Activated T-cell treated with anti-CD3 and anti-CD28 coated beads for 4 hours (primary cell): ENCODE data around the gene SLC45A1.

ENCODE experiments used
- DNase-seq: peaks from one replicate; pipeline ENCODE4 v3.0.0-alpha.2; 2020

SLC45A1 gene

DNA sequence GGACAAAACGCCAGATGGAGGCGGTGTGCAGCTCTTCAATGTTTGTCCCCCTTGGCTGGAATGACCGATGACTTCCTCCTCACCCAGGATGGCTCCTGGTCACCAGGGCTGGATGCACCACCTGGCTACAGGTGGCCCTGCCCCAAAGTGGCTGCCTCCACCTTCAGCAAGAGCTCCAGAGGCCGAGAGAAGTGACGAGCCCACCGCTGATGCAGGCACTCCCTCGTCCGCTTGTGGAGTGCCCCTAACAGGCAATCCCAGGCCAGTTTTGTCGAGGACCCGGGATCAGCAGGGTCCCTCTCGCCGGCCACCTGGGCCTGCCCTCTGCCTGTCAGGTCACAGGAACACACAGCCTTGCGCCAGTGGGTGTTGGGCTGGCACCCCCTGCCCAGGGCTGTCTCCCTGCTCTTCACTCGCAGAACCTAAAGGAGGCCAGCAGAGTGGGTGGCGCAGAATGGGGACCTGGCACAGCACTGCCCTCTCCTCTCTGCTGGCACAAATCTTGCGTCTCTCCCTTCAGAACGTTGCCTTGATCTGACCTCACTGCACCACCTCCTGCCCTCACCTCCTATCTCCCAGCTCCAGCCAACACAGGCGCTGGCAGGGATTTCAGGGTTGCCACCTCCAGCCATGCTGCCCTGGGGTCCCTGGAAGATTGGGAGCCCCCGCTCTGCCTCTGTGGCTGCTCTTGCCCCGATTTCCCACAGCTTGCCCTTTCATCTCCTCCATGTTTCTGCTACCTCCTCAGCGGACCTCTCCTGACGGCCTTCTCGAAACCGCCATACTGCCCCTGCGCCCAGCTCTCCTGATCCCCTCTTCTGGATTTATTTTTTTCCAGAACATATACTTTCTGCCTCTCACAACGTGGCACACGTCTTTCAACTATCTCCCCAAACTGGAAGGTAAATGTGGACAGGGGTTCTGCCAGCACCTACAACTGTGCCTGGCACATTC, 38.6 kb downstream of the SLC45A1 start:
- no peak for DNase-seq

DNA sequence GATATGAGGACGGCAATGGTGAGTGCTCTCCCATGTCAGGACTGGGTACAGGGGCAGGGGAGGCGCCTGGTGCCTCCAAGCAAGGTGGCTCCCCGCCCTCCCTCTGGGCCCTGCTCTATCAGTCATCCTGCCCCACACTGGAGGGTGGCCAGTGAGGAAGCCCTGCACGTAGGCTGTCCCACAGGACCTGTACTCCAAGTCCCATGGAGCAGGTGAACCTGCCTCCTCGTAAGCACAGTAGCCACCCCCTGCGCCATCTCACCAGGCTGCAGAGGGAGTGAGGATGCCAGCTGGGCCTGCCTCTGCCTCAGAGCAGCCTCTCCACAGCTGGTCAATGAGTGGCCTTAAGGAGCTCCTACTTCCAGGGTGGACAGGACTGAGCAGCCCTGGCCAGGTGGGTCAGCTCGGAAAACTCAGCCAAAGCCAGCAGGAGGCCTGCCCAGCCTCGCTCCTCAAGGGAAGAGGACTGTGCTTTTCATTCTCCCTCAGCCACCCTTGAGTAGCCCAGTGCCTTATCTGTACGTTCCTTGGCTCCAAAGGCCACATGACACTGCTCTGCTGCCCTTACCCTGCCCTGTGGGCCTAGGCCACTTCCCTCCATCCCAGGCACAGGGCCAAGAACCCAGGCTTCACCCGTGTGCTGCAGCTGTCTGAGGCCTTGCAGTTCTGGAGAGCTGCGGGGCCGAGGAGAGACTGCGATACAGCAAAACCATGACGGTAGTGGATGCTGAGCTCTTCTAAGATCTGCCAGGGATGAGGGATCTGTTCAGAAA, 39.6 kb downstream of the SLC45A1 start:
- no peak for DNase-seq

DNA sequence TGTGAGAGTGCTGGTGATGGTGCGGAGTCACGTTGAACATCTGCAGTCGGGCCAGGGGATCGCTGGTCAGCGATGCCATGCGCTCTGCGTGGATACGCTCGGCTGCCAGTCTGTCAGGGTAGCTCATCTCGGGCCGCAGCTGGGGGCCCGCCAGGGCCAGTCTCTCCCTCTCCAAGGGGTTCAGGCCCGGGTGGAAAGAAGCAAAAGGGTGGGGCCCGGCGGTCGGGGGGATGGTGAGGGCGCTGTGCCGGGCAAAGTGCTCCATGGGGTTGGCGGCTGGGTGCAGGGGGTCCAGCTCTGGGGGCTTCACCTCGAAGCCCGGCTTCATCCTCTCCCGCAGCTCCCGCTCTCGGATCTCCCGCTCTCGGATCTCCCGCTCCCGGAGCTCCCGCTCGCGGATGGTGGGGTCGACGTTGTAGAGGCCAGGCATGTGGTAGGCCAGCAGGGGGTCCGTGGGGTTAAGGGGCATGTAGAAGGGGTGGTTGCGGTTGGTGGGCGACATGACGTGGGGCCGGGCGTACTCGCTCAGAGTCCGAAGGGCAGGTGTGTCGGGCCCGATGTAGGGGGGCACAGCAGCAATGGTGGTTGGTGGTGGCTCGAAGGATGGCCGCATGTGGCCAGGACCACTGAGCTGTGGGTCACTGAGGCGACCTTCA, 40.5 kb downstream of the SLC45A1 start:
- DNase-seq: no peak

DNA sequence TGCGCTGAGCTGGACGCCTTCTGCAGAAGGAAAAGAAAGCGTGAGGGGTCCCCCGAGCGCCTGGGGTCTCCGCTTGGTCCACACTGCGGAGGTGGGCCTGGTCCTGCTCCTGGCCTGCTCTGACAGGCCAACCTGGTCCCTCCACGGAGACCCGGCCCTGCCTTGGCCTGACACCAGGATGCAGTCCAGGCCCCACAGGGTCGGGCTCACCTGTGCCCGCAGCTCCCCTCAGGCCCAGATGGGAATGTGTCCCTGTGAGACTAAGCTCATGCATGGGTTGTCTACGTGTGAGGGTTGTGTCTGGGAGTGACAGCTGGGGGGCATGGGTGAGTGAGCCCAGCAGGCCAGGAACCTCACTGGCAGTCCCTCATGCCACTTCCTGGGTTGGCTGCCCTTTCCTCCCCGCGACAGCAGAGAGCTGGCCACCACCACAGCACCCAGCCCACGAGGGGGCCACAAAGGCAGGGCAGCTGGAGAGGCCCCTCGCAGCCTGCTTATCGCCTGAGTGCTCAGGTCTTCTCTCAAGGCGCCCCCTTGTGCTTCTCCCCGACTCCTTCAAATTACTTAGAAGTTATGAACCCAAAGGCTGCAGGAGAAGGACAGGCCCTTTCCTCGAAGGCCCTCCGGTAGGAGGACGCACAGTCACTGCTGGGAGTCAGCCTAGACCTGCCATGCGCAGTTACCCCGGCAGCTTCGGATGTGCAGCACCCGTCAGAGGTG, 41.1 kb downstream of the SLC45A1 start:
- DNase-seq: no peak

DNA sequence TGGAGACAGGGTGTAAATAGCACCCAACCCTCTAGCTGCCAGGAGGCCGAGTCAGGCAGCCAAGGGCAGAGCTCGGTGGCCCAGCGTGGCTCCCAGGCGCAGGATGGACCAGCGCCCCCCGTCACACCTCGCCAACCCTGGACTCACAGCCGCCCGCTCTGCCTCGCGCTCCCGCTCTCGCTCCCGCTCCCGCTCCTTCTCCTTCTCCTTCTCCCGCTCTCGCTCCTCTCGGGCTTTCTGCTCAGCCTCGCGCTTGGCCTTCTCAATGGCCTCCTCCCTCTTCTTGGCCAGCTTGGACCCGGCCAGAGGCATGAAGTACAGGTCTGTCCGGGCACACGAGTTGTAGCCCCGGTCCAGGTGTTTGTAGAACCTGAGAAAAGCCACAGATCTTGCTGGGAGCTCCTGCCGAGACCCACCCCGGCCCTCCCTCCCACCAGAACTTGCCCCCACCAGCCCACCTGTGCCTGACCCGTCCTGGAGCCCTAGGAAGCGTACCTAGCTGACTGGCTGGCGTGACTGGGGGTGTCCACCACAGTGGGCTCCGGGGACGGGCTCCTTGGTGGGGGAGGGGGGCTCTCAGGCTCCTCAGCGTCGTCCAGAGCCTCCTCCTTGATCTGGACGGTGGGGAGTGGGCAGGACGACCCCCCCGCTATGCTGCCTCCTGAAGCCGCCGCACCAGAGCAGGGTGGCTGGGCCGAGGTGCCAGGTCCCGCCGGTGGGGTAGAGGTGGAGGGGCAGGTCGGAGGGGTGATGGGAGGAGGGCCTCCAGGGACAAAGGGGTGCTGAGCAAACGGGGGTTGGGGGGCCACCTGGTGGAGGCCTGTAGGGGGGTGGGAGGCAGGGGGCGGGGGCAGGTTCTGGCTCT, 41.9 kb downstream of the SLC45A1 start:
- DNase-seq: no peak

DNA sequence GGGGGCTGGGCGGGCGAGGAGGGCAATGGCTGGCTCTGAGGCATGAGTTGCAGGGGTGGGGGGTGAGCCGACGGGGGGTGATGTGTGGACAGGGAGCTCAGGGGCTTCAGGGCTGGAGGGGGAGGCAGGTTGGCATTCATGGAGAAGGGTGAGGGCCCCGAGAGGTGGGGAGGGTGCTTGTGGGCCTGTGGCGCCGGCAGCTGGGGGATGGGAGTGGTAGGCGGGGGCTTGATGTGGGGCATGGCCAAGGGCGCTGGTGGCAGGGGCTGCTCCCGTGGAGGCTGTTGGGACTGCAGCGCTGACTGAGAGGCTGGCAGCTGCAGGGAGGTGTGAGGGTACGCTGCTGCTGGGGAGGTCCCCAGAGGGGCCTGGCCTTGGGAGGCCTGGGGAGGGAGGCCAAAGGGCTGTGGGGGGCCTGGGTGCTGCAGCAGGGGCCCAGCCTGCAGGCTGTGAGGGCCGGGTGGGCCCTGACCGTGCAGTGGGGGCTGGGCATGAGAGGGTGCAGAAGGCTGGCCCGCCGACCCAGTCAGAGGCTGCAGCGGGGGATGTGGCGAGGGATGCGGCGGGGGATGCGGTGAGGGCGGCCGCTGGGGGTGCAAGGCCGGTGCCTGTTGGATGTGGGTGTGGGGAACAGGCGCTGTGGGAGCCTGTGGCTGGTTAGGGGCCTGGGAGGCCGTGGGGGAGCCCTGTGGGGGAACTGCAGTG, 42.7 kb downstream of the SLC45A1 start:
- no peak for DNase-seq

DNA sequence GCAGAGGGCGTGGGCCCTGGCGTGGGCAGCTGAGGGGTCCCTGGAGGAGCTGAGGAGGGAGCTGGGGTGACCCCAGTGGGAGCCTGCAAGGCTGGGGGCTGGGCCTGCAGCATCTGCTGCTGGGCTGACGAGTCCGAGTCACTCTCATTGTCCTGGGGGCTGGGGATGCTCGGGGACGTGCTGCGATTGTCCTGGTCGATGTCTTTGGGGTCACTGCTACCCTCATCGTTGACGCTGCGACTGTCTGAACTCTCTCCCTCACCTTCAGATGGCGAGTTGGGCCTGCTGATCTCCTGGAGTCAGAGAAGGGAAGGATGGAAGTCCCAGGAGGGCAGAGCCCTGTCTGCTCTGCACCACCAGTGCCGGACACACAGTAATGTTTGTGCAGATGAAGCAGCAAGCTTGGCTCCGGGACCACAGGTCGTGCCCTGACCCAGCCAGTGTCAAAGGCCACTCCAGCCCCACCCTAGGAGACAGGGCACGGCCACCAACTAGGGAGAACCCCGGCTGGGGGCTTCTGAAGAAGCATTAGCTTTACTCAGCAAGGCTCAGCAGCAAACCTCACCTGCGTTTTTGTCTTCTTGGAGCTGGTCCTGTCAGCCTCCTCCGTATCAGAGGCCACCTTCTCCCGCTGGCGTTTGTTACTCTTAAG, 43.4 kb downstream of the SLC45A1 start:
- DNase-seq: no peak

DNA sequence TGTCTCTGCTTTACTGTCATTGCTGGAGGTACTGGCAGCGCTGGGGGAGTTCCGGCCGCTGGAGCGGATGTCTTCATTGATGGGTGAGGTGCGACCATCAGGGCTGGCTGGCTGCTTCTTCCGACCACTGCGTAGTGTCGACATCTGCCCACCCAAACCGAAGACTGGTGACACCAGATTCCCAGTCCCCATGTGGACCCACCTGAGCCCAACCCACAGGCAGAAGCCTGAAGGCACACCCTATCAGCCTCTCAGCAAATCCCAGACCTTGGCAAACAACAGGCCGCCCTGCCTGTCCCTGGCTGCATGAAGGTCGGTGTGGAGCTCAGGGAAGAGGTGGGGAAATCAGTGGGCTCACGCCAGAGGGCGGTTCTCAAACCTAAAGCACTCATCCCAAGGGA, 44.8 kb downstream of the SLC45A1 start:
- no peak for DNase-seq

DNA sequence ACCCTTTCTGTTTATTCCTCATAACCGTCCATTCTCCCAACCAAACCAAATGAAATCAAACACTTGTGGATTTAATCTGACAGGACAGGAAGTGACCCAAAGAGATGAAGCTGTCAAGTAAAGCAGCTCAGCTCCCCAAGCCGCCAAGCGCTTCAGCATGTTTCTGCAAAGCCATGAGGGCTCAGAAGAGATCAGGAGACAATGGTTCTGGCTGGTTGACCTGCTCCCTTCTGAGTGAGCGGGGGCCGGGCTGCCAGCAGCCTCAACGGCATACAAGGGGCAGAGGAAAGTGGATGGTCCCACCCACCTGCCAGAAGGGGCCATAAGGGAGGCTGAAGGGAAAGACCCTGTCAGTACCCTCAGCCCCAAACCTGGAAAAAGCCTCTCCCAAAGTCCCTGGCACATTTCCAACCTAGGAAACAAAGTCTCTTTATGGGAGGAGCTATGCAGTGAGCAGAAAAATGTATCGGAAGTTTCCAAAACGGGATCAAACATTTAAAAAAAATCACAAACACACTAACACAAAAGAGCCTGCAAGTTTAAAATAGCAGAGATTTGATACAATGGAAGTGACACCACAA, 45.4 kb downstream of the SLC45A1 start:
- no peak for DNase-seq

DNA sequence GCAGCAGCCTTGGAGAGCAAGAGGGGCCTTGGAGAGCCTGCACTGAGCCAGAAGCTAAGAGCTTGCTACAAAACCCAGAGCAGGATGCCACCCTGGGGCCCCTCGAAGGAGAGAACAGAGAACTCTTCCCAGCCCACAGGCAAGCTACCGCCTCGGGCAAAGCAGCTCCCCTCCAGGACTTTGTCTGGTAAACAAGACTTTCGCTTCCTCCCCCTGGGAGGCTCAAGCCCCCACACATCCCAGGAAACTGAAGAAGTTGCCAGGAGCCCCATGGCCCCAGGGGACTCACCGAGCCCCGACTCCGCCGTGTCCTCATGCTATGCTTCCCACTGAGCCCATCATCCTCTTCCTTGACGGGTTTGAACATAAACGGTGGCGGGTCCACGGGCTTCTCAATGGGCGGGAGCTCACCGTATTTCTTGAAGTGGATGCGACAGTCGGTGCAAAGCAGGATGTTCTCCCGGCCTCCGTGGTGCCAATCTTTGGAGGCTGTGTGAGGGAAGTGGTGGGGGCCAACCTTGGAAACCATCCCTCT, 45.9 kb downstream of the SLC45A1 start:
- no peak for DNase-seq

DNA sequence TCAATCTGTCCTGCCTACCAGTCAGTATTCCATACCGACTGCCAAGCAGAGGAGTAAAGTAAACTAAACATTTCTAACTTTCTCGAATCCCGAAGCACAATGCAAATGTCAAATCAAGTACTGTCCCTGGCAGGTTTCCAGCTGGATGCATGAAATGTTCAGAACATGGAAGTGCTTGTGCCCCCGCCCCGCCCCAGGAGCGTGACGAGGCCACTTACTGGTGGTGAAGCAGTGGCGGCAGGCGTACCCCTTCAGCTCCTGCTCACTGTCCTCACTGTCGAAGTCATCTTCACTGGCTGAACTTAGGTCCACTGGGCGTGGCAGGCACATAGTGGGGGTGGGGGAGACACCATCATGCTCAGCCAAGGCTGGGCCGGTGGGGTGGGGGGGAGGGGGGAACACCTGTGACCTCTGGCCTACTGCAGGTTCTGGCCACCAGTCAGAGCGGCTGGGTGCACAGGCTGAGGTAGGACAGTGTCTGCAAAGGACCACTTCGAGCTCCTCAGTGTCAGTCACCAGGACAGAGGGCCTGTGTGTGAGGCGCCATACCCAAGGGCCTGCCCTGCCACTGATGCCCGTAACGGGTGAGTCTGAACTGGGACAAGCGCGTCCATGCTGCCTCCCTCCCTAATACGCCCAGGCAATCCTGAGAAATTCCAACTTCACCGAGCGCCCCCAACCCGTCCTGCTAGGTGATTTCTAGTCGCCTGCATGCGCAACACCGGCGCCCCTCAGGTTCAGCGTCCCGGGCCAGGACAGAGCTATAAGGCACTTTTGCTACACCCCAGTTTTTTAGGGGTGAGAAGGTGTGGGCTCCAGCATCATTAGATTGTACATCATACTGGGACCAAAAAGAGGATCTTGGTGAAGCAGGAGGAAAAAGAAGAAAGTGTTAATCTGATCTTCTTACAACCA, 46.9 kb downstream of the SLC45A1 start:
- no peak for DNase-seq

DNA sequence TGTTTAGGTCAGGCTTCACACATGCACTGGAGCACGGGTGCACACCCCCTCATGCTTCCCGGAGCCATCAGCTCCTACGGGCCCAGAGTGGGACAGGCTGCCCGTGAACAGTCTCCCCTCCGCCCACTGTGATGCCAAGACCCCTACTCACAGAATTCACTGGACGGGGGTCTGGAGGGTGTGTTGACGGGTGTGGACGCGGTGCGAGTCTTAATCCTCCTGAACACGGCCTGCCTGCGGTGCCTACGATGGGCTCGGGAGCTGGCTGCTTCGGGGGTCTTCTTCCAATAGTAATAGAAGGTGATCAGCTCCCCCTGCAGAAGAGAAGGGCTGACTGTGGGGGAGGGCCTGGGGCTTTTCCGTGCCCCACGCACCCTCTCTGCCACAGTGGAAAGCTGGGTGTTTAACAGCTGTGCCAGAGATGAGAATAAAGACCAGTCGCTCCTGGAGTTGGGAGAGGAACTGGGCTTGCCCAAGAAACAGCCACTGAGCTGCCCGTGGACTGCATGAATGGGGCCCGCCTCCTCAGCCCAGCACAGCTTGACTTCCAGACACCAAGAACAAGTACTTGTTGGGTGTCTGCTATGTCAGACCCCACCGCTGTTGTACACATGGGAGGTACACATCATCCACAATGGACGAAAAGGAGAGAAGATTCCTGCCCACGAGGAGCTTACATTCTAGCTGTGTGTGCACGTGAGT, 47.9 kb downstream of the SLC45A1 start:
- no peak for DNase-seq

DNA sequence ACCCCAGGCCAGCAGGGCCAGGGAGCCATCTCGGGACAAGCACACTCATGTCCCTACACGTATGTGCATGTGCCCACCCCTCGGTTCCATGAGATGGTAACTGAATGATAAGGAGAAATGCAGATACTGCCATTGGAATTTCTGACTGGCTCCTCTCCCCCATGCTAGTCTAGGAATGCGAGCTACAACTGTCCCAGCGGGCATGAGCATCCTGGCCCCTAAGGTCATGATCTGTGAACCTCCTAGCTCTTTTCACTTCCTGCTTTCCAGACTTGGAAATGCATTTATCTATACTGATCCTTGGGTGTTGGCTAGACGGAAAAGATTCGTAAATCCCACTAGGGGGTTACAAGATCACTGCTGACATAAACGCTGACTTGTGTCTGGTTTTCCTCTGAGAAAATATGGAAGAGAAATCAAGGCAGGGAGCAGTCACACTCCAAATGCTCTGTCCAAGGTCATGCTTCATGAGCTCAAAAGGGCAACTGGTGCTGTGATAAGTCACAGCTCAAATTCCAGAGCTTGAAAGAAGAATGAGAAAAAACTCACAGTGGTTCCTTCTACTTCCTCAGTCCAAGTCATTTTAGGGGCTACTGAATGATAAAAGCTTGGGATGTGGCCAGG, 49.8 kb downstream of the SLC45A1 start:
- DNase-seq: no peak

DNA sequence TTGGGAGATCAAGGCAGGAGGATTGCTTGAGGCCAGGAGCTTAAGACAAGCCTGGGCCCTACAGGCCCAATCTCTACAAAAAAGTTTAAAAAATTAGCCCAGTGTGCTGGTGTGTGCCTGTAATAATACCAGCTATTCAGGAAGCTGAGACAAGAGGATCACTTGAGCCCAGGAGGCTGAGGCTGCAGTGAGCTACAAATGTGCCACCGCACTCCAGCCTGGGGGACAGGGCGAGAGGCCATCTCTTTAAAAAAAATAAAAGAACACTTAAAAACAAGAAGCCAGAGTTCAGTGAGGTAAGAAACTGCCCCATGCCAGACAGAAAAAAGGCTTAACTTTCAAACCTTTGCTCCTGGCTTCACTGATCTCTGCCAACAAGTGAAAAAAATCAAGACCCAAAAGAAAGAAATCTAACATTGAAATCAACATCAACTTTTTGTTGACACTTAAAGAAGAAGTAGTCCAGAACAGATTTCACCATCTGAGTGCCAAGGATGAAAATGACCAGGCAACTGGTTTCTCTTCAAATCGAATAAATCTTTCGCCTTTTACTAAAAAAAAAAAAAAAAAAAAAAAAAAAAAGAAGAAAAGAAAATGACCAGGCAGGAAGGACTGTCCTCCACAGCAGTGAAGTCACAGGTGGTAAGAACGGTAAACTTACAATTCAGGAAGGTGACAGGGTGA, 51.2 kb downstream of the SLC45A1 start:
- no peak for DNase-seq

DNA sequence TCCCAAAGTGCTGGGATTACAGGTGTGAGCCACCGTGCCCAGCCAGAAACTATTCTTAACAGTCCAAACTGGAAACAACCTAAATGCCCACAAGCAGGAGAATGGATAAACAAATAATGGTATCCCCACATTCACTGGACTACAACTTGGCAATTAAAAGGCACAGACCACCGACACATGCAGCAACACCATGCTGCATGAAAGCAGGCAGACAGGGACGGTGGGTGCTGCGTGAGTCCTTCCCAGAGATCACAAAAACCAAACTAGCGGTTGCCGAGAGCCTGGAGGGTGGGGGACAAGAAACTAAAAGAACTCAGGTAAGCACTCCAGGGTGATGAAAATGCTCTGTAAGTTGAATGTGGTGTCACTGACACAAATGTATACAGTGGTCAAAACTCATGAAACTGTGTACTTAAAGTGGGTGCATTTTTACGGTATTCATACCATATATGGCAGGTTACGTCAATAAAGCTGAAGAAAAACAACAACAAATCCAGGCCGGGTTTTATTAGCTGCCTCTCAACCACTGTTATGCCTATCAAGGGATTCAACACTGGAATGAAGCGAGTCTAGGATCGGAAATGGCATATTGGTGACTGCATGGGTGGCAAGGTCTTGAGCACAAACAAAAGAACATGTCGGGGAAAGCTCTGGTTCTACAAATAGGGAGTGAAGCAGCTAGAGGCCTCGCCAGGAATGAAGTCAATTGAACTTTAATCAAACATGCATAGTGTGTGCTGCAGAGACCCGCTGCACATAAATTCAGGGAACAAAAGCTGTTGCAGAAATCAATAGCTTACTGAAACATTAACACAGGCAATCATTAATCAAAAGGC, 52.4 kb downstream of the SLC45A1 start:
- no peak for DNase-seq

DNA sequence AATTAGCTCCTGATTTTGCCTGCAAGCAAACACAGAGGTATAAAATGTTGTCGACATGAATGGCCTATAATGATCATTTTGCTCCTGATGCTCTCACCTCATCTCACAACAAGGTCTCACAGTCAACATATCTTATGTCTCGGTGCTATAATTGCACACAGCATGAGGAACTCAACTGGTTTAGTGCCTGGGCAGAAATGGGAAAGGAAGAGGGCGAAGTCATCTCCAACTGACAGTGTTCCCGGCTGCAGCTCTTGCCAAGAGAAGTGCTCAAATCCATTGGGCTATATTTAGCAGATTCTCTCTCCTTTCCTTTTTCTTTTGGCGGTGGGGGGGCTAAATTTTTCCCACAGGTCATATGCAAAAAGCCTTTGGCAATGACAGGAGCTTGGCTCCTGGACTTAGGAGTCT, 53.0 kb downstream of the SLC45A1 start:
- DNase-seq: no peak
